Heart right ventricle (tissue), 16 donors: ENCODE measurements around the gene PDSS2. TPM values are rescaled to one million over a fixed set of nuclear protein-coding genes. Genes with fewer than 3 reads are reported as not detected.

Experiments used
- ATAC-seq, 8 donors: fragments of 200-7000 bp; cut with Tn5 transposase; one replicate each; pipeline ENCODE4 v1.9.1; 2020; ENCODE audit warnings: mild to moderate bottlenecking in 8 of 8, moderate library complexity in 8 of 8, moderate number of reproducible peaks in 1 of 8
- DNase-seq, 2 donors: peaks; one replicate each; pipeline ENCODE4 v3.0.0-alpha.2; 2020
- H3K27ac ChIP-seq, 10 donors: fragments of 200-600 bp; sonication (generic) in 2 of 10; one replicate each; pipeline versions ENCODE4 v1.5.0 to v1.8.0; 2020 to 2022; ENCODE audit warnings: mild to moderate bottlenecking in 3 of 10
- H3K27me3 ChIP-seq, 7 donors: fragments of 200-600 bp; one replicate each; pipeline ENCODE4 v1.8.0; 2021 to 2022; ENCODE audit warnings: mild to moderate bottlenecking in 2 of 7
- H3K36me3 ChIP-seq, 9 donors: fragments of 200-600 bp; sonication (generic) in 1 of 9; one replicate each; pipeline versions ENCODE4 v1.5.0 to v1.8.0; 2020 to 2022; ENCODE audit warnings: mild to moderate bottlenecking in 2 of 9
- H3K4me1 ChIP-seq, 9 donors: fragments of 200-600 bp; sonication (generic) in 1 of 9; one replicate each; pipeline versions ENCODE4 v1.5.0 to v1.8.0; 2020 to 2022; ENCODE audit warnings: mild to moderate bottlenecking in 4 of 9
- H3K4me3 ChIP-seq, 10 donors: fragments of 200-600 bp; sonication (generic) in 2 of 10; one replicate each; pipeline versions ENCODE4 v1.5.0 to v1.8.0; 2020 to 2022; ENCODE audit warnings: mild to moderate bottlenecking in 7 of 10, moderate library complexity in 2 of 10
- H3K9me3 ChIP-seq, 11 donors: fragments of 200-600 bp in 10 of 11; sonication (generic) in 2 of 11; one replicate each; pipeline versions ENCODE4 v1.5.0 to v1.8.0; 2013 to 2022; ENCODE audit warnings: mild to moderate bottlenecking in 2 of 11, control low read depth in 1 of 11, moderate library complexity in 1 of 11
- WGBS, 2 donors: extraction: QIAGEN DNeasy Blood & Tissue Kit; methylation state at CpG; one replicate each; pipeline ENCODE4 v1.1.7; 2013; ENCODE audit warnings: inconsistent platforms in 1 of 2; 5-methylcytosine and 5-hydroxymethylcytosine counted together
- intact Hi-C, 10 donors: fragments of 100-400 bp; cut with DNase I; formaldehyde crosslinking; loops; one replicate each; pipeline versions ENCODE4 v1.11.1 to v1.14.2; 2022
- polyA plus RNA-seq, 2 donors: library from polyadenylated mRNA; stranded (reverse); fragments of 200-250 nt; gene quantifications; one replicate each; pipeline ENCODE4 v1.2.3, GENCODE V29; 2013
- total RNA-seq, 10 donors: library from RNA; stranded (reverse); fragmentation: NEBNext Ultra II Directional in 3 of 10; extraction: Animal tissue kit (Norgen Biotek cat#: 25700) in 3 of 10; gene quantifications; one replicate each; pipeline versions ENCODE4 v1.2.1 to v1.2.4, GENCODE V29; 2021 to 2023
- TF ChIP-seq, protein P1 (sequence below), 9 donors: fragments of 200-600 bp; sonication (generic) in 2 of 9; IDR thresholded peaks; one replicate each; pipeline versions ENCODE4 v1.5.0 to v1.8.0; 2021 to 2022; ENCODE audit warnings: antibody characterized with exemption in 9 of 9, mild to moderate bottlenecking in 5 of 9, moderate library complexity in 1 of 9
- donor health status: Arrhythmogenic right ventricular cardiomyopathy.
- donor health status: ischemic (EF 13 %, LVEDD 7.1; RV severe dilation, severe dysfunction).
- donor health status: healthy with polysubstance abuse.
- donor health status: DM: no; HTN: yes; CAD: no.
- donor health status: DM: no; HTN: no; CAD: no.
- donor health status: ischemic (EF 25% LVEDD 6.9; RV normal size, moderate dysfunction).
- donor health status: ischemic (EF 25% LVEDD 5.7; RV mildly dilated, moderate dysfunction).
- donor health status: healthy.
- donor health status: DM: yes; HTN: yes; CAD: no.
- donor health status: Ischemic cardiomyopathy.
- donor health status: ischemic (EF 35%, LVEDD 5.7; RV mildly dilated, moderate dysfunction).
- donor health status: nonischemic (EF 11% LVEDD 7.7; RV severe dilation, severe dysfunction).
- donor health status: DM: yes; HTN: yes; CAD: no.
- donor health status: PGD.
- donor health status: ischemic (EF 29% LVEDD 5.4; RV normal size, mild dysfunction).
- donor health status: nonischemic (EF 23%, LVEDD 6.1; RV moderate dilation, normal function).

PDSS2 gene
- total and polyA plus RNA-seq, 12 donors, result 5.5 to 22.2 (median 18.0) TPM

DNA sequence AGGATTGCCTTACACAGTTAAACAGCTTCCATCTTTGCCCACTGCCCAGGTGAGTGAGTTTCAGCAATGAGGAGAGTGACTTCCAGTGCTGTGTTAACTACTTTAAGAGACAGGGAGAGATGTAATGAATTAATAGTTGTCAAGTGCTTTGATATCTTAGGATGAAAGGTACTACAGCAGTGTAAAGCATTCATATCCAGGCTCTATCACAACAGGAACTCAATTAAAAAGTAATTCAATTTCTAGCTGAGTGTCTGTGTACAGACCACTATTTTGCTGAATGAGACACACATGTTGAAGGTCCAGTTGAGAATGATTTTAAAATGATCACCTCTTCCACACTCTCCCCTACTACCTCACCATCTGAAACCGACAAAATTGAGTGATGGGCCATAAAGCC is 273.3 kb downstream of the PDSS2 start:
- H3K36me3 ChIP-seq, result no peaks in the 10 kb centered on the region
- no peak overlapping the region for H3K4me3 ChIP-seq
- 94% methylated on average over 1 of the region's 1 CpG for WGBS, 2 donors
- DNase-seq, result no peak
- no peak for ATAC-seq
- no peaks in the 10 kb centered on the region for H3K9me3 ChIP-seq
- H3K27ac ChIP-seq, result no peak overlapping the region
- intact Hi-C loops, result no loop called here
- no peaks in the 10 kb centered on the region for H3K27me3 ChIP-seq
- H3K4me1 ChIP-seq, result no peaks in the 10 kb centered on the region
- TF ChIP-seq, protein P1, sequence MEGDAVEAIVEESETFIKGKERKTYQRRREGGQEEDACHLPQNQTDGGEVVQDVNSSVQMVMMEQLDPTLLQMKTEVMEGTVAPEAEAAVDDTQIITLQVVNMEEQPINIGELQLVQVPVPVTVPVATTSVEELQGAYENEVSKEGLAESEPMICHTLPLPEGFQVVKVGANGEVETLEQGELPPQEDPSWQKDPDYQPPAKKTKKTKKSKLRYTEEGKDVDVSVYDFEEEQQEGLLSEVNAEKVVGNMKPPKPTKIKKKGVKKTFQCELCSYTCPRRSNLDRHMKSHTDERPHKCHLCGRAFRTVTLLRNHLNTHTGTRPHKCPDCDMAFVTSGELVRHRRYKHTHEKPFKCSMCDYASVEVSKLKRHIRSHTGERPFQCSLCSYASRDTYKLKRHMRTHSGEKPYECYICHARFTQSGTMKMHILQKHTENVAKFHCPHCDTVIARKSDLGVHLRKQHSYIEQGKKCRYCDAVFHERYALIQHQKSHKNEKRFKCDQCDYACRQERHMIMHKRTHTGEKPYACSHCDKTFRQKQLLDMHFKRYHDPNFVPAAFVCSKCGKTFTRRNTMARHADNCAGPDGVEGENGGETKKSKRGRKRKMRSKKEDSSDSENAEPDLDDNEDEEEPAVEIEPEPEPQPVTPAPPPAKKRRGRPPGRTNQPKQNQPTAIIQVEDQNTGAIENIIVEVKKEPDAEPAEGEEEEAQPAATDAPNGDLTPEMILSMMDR (IDR thresholded peaks at IDR 0.05), result no peak

DNA sequence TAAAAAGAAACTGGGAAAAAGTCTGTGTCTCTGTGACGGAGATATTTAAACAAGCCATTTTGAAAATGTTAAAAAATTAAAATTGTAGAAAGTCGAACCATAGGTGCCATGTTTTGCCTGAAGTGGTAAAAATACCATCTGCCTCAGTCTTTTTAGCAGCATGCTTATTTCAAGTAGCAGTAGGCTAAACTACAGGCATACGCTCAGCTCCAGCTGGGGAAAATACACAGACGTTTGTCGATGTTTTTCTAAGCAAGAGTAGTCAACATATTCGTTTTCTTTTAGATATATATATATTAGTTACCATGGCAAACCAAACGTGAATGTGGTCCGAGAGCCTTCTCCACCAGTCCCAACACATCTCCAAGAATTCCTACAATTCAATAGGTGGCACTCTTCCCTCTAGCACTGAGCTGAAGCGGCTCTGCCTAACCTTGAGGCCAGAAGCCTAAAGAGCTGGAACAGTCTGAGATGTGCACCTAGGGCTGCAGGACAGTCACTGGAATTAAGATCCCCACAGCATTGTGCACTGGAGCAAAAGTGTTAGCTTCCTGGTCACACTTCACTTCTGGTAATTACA is 273.9 kb downstream of the PDSS2 start:
- DNase-seq, result no peak
- peak in 3 of 8 donors; percentile 55 to 66 (median 58) for ATAC-seq
- Histone ChIP-seq H3K27me3 (no peaks in the 10 kb centered on the region), H3K4me3 (no peak overlapping the region), H3K27ac (no peak overlapping the region), H3K9me3 (no peaks in the 10 kb centered on the region), H3K4me1 (no peaks in the 10 kb centered on the region), H3K36me3 (no peaks in the 10 kb centered on the region)
- intact Hi-C loops, result no loop called here
- 63 to 77% methylated on average over 9 of the region's 9 CpGs for WGBS, 2 donors
- TF ChIP-seq, protein P1 (IDR thresholded peaks at IDR 0.05), result peak in 3 of 9 donors; percentile 27 to 47 (median 32)

DNA sequence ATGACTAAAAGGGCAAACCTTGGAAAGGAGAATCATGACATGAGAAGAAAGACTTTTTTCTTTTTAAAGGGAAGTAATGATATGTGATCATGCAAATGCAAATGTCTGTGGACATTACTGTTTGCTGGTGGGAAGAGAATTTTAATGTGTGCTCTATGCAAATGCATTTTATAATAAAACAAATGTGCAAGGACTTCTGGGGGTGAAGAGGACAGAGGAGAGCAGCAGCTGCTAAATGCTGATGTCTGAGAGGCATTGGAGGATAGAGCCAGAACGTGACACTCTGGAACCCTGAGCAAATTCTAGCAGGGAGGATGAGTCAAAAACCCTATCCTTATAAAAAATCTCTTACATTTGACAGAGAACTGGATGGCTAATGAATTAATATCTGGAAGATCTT is 274.9 kb downstream of the PDSS2 start:
- H3K4me3 ChIP-seq, result no peak overlapping the region
- H3K36me3 ChIP-seq, result no peaks in the 10 kb centered on the region
- H3K27ac ChIP-seq, result no peak overlapping the region
- TF ChIP-seq, protein P1 (IDR thresholded peaks at IDR 0.05), result no peak
- H3K9me3 ChIP-seq, result no peaks in the 10 kb centered on the region
- intact Hi-C loops, result no loop called here
- DNase-seq, result no peak
- no peaks in the 10 kb centered on the region for H3K27me3 ChIP-seq
- ATAC-seq, result no peak
- H3K4me1 ChIP-seq, result no peaks in the 10 kb centered on the region
- 81 to 88% methylated on average over 1 of the region's 1 CpG for WGBS, 2 donors

DNA sequence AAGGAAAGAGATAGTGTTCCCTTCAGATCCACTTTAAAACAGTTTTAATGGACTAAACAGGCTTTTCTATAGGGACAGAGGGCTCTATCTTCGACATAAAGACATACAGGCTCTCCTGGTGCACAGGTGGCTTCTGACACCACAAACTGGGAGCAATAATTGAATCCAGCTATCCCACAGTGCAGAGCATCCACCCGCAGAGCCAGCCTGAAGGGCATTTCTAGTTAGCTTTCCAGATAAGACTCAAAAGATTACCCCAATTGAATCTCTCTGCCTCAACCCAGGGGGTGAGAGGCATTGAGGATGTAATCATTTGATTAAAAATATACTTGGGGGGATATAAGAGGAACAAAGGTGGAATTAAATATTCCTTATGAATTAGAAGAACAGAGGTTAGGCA is 279.3 kb downstream of the PDSS2 start:
- no peaks in the 10 kb centered on the region for H3K27me3 ChIP-seq
- 88 to 91% methylated on average over 2 of the region's 2 CpGs for WGBS, 2 donors
- intact Hi-C loops, result no loop called here
- no peak overlapping the region for H3K4me3 ChIP-seq
- H3K36me3 ChIP-seq, result no peaks in the 10 kb centered on the region
- H3K4me1 ChIP-seq, result no peaks in the 10 kb centered on the region
- ATAC-seq (no peak), DNase-seq (no peak)
- TF ChIP-seq, protein P1 (IDR thresholded peaks at IDR 0.05), result no peak
- no peak overlapping the region for H3K27ac ChIP-seq
- H3K9me3 ChIP-seq, result no peaks in the 10 kb centered on the region
